Gastrocnemius medialis (tissue), 4 donors: ENCODE data around the gene CCDC82. TPM values are rescaled to one million over a fixed set of nuclear protein-coding genes. Genes with fewer than 3 reads are reported as not detected.
A peak's percentile ranks its signal among the peaks of the same experiment; 100 is the strongest.
"Not testable (repeated sequence)": the region's sequence is repeated elsewhere in the genome, so short reads cannot be mapped to it uniquely, and the experiment has no call there.

Experiments
- ATAC-seq, 2 donors: fragments of 150-250 bp; one replicate each; pipeline ENCODE4 v1.9.1; 2016
- DNase-seq, 2 donors: peaks; one replicate each; pipeline ENCODE4 v3.0.0-alpha.2; 2019
- H3K27ac ChIP-seq, 4 donors: fragments of 200-600 bp; sonication (generic); 1 replicate in 1 of 4; 2 replicates in 3 of 4; pipeline ENCODE4 v1.5.1; 2016 to 2018; ENCODE audit warnings: mild to moderate bottlenecking in 2 of 4, moderate library complexity in 1 of 4
- H3K27me3 ChIP-seq, 3 donors: fragments of 200-600 bp; sonication (generic) in 2 of 3; 1 replicate in 1 of 3; 2 replicates in 2 of 3; pipeline versions ENCODE4 v1.5.1 to v1.6.0; 2016 to 2019; ENCODE audit warnings: mild to moderate bottlenecking in 1 of 3, moderate library complexity in 1 of 3
- H3K36me3 ChIP-seq, 2 donors: fragments of 200-600 bp; sonication (generic) in 1 of 2; one replicate each; pipeline ENCODE4 v1.5.1; 2017 to 2018
- H3K4me1 ChIP-seq, 2 donors: fragments of 200-600 bp; sonication (generic) in 1 of 2; one replicate each; pipeline ENCODE4 v1.5.1; 2016 to 2017; ENCODE audit warnings: mild to moderate bottlenecking in 2 of 2
- H3K4me3 ChIP-seq, 4 donors: fragments of 200-600 bp; sonication (generic) in 3 of 4; 1 replicate in 1 of 4; 2 replicates in 3 of 4; pipeline ENCODE4 v1.5.1; 2016 to 2019; ENCODE audit warnings: mild to moderate bottlenecking in 2 of 4
- H3K9me3 ChIP-seq, 3 donors: fragments of 200-600 bp; sonication (generic) in 2 of 3; 1 replicate in 1 of 3; 2 replicates in 2 of 3; pipeline ENCODE4 v1.5.1; 2016 to 2019
- CTCF ChIP-seq, 5 experiments: fragments of 450-650 bp in 3 of 5; fragments of 200-600 bp in 2 of 5; sonication (generic) in 2 of 5; IDR thresholded peaks in 4 of 5; conservative IDR thresholded peaks in 1 of 5; 1 replicate in 4 of 5; 2 replicates in 1 of 5; pipeline ENCODE4 v1.5.1; 2016 to 2019; ENCODE audit warnings: antibody characterized with exemption in 5 of 5, mild to moderate bottlenecking in 3 of 5, moderate library complexity in 3 of 5
- POLR2A ChIP-seq, 2 donors: fragments of 450-650 bp; IDR thresholded peaks; one replicate each; pipeline ENCODE4 v1.6.1; 2017; ENCODE audit warnings: antibody characterized with exemption in 2 of 2, mild to moderate bottlenecking in 2 of 2, moderate library complexity in 2 of 2
- in situ Hi-C, 4 donors: fragments of 200-750 bp; cut with MboI; loops; one replicate each; pipeline versions ENCODE4 v1.15.0 to v1.8.0; 2017; ENCODE audit warnings: low sequenced_read_pairs in 4 of 4
- intact Hi-C: fragments of 100-400 bp; cut with DNase I; formaldehyde crosslinking; loops from one replicate; pipeline ENCODE4 v1.15.1; 2023; ENCODE audit warnings: low total_unique reads
- total RNA-seq, 4 donors: library from RNA; depleted of rRNA; stranded (reverse); fragments of >200 nt; gene quantifications; one replicate each; pipeline versions ENCODE4 v1.1.0 to v1.2.3, GENCODE V29; 2016

Gene CCDC82
- total RNA-seq, 4 donors from 2014 or later = 4.6 to 9.1 (median 6.6) TPM

GRCh38 chr11:96412761-96413381 is 23.2 kb upstream of the CCDC82 start:
- DNase-seq = no peak
- TF ChIP-seq POLR2A (IDR thresholded peaks at IDR 0.05) (no peak), CTCF (IDR thresholded peaks at IDR 0.05 in 4 of 5, conservative IDR thresholded peaks at IDR 0.05 in 1 of 5) (no peak)
- Histone ChIP-seq H3K9me3 (no peaks in the 10 kb centered on the region), H3K4me1 (no peaks in the 10 kb centered on the region), H3K27me3 (no peaks in the 10 kb centered on the region), H3K27ac (no peak overlapping the region), H3K4me3 (no peak overlapping the region), H3K36me3 (no peaks in the 10 kb centered on the region)
- no peak for ATAC-seq
- in situ Hi-C loops (no loop called here), intact Hi-C loops (no loop called here)

- H3K4me1 ChIP-seq, ATAC-seq, H3K9me3 ChIP-seq, in situ Hi-C loops, DNase-seq, H3K36me3 ChIP-seq, H3K27me3 ChIP-seq, H3K27ac ChIP-seq, intact Hi-C loops: not testable (repeated sequence)
- H3K4me3 ChIP-seq = peak overlapping the region in 1 of 4 donors; percentile 20
Observed at GRCh38 chr11:96411412-96411811, 21.7 kb upstream of the CCDC82 start.

DNA sequence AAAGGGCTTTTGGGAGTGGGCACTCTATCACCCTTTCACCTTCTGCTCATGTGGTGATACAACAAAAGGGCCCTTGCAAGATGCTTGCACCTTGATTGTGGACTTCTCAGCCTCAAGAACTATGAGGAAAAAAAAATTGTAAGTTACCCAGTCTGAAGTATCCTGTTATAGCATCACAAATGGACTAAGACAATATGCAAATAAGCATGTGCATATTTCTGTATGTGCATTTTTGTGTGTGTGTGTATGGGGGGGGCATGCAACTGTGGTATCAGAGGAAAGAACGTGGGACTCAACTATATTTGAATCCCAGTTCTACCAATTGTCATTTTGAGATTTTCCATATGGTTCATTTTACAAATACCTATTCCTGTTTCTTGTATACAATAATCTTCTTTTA is 11.0 kb upstream of the CCDC82 start:
- no peaks in the 10 kb centered on the region for H3K36me3 ChIP-seq
- no peaks in the 10 kb centered on the region for H3K27me3 ChIP-seq
- H3K4me1 ChIP-seq = no peaks in the 10 kb centered on the region
- intact Hi-C loops (no loop called here), in situ Hi-C loops (no loop called here)
- ATAC-seq = no peak
- TF ChIP-seq POLR2A (IDR thresholded peaks at IDR 0.05) (no peak), CTCF (IDR thresholded peaks at IDR 0.05 in 4 of 5, conservative IDR thresholded peaks at IDR 0.05 in 1 of 5) (no peak)
- H3K4me3 ChIP-seq = no peak overlapping the region
- H3K9me3 ChIP-seq = no peaks in the 10 kb centered on the region
- H3K27ac ChIP-seq = no peak overlapping the region
- DNase-seq = no peak

DNA sequence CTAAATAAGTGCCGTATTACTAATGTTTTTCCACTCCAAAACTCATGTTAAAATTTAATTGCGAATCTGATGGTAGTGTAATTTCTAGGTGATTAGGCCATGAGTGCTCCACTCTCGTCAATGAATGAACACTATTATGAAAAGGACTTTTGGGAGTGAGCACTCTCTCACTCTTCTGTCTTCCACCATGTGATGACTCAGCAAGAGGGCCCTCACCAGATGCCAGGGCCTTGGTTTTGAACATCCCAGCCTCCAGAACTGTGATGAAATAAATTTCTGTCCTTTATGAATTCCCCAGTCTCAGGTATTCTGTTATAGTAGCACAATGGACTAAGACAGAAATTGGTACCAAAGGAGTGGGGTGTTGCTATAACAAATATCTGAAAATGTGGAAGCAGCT is 8.2 kb upstream of the CCDC82 start:
- TF ChIP-seq CTCF (IDR thresholded peaks at IDR 0.05 in 4 of 5, conservative IDR thresholded peaks at IDR 0.05 in 1 of 5) = no peak
- TF ChIP-seq POLR2A (IDR thresholded peaks at IDR 0.05) = no peak
- DNase-seq = no peak
- intact Hi-C loops (no loop called here), in situ Hi-C loops (loop anchor here in 1 of 4 donors (25.0 kb wide), 1 partner anchor 561 kb away; no protein-coding TSS in a partner anchor)
- H3K4me1 ChIP-seq = no peaks in the 10 kb centered on the region
- no peaks in the 10 kb centered on the region for H3K36me3 ChIP-seq
- H3K27me3 ChIP-seq = no peaks in the 10 kb centered on the region
- H3K9me3 ChIP-seq = no peaks in the 10 kb centered on the region
- no peak overlapping the region for H3K4me3 ChIP-seq
- H3K27ac ChIP-seq = no peak overlapping the region
- no peak for ATAC-seq

GRCh38 chr11:96396637-96397036 is 6.9 kb upstream of the CCDC82 start:
- Histone ChIP-seq H3K27ac (no peak overlapping the region), H3K27me3 (no peaks in the 10 kb centered on the region), H3K36me3 (no peaks in the 10 kb centered on the region), H3K4me1 (no peaks in the 10 kb centered on the region), H3K9me3 (no peaks in the 10 kb centered on the region), H3K4me3 (no peak overlapping the region)
- intact Hi-C loops = no loop called here
- TF ChIP-seq CTCF (IDR thresholded peaks at IDR 0.05 in 4 of 5, conservative IDR thresholded peaks at IDR 0.05 in 1 of 5) (no peak), POLR2A (IDR thresholded peaks at IDR 0.05) (no peak)
- in situ Hi-C loops = loop anchor here in 1 of 4 donors (25.0 kb wide), 1 partner anchor 559 kb away; no protein-coding TSS in a partner anchor
- no peak for DNase-seq
- no peak for ATAC-seq
